IPS-NIHi11 (cell line): ENCODE results near the gene OR2C1.

Experiments used
- DNase-seq: peaks from one replicate; pipeline ENCODE4 v3.0.0; 2012; ENCODE audit warnings: mixed read lengths, low spot score

Gene OR2C1

GRCh38 chr16:3400446-3400778 lies 44.7 kb downstream of the OR2C1 start:
- DNase-seq = no peak

GRCh38 chr16:3400779-3401688 lies 45.3 kb downstream of the OR2C1 start, which contains the start of the genes ZNF174 and ZSCAN32:
ZNF174 (plus strand) TSS chr16:3401215; CDS start chr16:3402005, 790 bp downstream.
ZSCAN32 (minus strand) TSS chr16:3401004; CDS start chr16:3397557, 3,447 bp downstream.
- peak; percentile 100 for DNase-seq

DNA sequence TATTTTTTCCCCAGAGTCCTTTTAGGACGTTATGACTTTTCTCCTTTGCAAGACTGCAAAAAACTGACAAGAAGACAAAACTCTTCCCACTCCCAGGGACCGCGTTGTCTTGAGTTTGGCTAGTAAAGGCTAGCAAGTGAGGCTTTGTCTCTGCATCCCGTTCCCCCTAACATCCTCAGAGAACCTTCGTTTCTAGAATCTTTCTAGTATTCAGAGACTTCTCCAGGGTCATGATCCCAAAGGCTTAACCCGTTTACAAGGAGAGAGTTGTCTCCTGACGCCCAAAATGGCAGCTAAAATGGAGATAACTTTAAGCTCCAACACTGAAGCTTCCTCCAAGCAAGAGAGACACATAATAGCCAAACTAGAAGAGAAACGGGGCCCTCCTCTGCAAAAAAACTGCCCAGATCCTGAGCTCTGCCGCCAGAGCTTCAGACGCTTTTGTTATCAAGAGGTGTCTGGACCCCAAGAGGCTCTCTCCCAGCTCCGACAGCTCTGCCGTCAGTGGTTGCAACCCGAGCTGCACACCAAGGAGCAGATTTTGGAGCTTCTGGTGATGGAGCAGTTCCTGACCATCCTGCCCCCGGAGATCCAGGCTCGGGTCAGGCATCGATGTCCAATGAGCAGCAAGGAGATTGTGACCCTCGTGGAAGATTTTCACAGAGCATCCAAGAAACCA lies 46.2 kb downstream of the OR2C1 start:
- DNase-seq = peak; percentile 61
